AG09319 (cell line): ENCODE results near the gene EIF4G1.
A peak's percentile ranks its signal among the peaks of the same experiment; 100 is the strongest.

Source experiments
- DNase-seq: peaks from one replicate; pipeline ENCODE4 v3.0.0-alpha.2; 2010; ENCODE audit warnings: low read depth; ENCODE audit errors: extremely low read depth
- TF ChIP-seq, protein P1 (sequence below): IDR thresholded peaks from 2 replicates; pipeline ENCODE4 v1.5.1; 2011; ENCODE audit warnings: low read depth, mild to moderate bottlenecking, inconsistent platforms, low read length, moderate library complexity

Gene EIF4G1

DNA sequence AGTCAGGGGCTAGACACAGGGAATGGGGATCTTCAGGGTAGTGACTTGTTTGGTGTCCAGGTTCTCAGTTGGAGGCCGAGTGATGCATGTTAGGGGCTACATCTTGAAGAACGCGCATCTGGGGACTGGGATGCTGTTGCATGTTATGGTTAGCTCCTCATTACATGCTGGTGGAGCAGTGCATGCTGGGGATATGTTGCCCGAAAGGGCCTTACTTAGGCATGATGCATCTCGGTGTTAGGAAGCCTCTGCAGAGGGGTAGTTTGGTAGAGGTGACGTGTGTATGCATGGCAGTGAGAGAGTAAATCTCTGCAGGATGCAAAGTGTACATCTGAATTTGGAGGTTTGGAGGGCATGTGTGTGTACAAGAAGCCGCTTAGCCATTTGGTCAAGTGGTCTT lies 2.4 kb downstream of the EIF4G1 start:
- no peak for DNase-seq
- TF ChIP-seq, protein P1, sequence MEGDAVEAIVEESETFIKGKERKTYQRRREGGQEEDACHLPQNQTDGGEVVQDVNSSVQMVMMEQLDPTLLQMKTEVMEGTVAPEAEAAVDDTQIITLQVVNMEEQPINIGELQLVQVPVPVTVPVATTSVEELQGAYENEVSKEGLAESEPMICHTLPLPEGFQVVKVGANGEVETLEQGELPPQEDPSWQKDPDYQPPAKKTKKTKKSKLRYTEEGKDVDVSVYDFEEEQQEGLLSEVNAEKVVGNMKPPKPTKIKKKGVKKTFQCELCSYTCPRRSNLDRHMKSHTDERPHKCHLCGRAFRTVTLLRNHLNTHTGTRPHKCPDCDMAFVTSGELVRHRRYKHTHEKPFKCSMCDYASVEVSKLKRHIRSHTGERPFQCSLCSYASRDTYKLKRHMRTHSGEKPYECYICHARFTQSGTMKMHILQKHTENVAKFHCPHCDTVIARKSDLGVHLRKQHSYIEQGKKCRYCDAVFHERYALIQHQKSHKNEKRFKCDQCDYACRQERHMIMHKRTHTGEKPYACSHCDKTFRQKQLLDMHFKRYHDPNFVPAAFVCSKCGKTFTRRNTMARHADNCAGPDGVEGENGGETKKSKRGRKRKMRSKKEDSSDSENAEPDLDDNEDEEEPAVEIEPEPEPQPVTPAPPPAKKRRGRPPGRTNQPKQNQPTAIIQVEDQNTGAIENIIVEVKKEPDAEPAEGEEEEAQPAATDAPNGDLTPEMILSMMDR: no peak

DNA sequence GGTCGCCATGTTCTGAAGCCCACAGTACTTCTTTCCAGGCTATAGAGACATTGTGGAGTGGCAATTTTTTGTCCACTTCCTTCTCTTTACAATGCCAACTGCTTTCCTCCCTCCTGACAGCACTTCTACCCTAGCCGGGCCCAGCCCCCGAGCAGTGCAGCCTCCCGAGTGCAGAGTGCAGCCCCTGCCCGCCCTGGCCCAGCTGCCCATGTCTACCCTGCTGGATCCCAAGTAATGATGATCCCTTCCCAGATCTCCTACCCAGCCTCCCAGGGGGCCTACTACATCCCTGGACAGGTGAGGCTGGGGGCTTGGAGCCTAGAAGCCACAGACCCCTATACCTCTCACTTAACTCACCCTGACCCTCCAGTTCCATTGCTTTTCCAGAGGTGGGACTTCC lies 2.8 kb downstream of the EIF4G1 start:
- TF ChIP-seq, protein P1: no peak

DNA sequence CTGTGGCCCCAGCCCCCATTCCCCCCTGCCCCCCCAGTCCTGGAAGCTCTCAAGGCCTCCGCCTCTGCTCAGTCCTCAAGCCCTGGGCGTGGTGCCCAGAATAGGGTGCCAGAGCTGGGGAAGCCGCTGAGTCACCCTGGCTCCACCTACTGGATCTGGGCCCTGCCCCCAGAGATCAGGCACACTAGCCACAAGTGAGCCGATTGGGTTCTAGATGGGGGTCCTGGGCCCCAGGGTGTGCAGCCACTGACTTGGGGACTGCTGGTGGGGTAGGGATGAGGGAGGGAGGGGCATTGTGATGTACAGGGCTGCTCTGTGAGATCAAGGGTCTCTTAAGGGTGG lies 5.7 kb downstream of the EIF4G1 start:
- TF ChIP-seq, protein P1: no peak
- peak; percentile 95 for DNase-seq

More for the DNA sequence above, 2.8 kb downstream of the EIF4G1 start:
- DNase-seq: no peak

DNA sequence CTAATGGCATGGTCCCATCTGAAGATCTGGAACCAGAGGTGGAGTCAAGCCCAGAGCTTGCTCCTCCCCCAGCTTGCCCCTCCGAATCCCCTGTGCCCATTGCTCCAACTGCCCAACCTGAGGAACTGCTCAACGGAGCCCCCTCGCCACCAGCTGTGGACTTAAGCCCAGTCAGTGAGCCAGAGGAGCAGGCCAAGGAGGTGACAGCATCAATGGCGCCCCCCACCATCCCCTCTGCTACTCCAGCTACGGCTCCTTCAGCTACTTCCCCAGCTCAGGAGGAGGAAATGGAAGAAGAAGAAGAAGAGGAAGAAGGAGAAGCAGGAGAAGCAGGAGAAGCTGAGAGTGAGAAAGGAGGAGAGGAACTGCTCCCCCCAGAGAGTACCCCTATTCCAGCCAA lies 7.3 kb downstream of the EIF4G1 start:
- DNase-seq: no peak
- TF ChIP-seq, protein P1: no peak

DNA sequence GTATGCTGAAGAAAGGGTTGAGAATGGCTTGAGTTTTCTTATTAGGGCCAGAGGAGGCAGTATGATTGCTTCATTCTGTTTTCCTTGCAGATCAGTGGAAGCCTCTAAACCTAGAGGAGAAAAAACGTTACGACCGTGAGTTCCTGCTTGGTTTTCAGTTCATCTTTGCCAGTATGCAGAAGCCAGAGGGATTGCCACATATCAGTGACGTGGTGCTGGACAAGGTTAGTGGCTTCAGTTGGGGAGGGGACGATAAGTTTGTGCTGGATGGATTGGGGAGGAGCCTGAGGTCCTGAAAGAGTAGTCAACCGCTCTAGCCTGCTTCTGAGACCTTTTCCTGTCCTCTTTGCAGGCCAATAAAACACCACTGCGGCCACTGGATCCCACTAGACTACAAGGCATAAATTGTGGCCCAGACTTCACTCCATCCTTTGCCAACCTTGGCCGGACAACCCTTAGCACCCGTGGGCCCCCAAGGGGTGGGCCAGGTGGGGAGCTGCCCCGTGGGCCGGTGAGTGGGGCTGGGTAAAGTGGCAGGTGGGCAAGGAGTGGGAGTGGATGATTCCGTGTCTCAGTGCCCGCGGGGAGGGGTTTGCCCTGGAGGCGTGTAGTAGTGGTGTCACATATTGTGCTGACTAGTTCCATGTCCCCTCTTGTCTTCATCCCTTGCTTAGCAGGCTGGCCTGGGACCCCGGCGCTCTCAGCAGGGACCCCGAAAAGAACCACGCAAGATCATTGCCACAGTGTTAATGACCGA lies 8.5 kb downstream of the EIF4G1 start:
- TF ChIP-seq, protein P1: no peak
- no peak for DNase-seq

DNA sequence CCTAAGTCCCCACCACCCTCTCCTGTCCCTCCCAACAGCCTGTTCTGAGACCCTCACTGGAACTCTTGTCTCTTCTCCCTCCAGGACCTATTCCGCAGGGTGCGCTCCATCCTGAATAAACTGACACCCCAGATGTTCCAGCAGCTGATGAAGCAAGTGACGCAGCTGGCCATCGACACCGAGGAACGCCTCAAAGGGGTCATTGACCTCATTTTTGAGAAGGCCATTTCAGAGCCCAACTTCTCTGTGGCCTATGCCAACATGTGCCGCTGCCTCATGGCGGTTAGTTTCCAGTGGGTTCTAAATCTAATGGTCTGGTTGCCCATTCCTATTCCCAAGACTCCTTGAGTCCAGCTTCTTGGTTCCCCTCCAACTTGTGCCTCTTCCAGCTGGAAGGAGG lies 9.3 kb downstream of the EIF4G1 start:
- TF ChIP-seq, protein P1: no peak

DNA sequence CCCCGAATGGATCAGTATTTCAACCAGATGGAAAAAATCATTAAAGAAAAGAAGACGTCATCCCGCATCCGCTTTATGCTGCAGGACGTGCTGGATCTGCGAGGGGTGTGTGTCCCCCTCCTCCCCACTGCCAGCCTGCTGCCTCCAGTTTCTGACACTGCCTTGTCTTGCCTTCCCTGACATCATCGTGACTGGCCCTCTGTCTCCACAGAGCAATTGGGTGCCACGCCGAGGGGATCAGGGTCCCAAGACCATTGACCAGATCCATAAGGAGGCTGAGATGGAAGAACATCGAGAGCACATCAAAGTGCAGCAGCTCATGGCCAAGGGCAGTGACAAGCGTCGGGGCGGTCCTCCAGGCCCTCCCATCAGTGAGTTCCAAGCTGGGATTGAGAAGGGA lies 10.9 kb downstream of the EIF4G1 start:
- no peak for DNase-seq
- TF ChIP-seq, protein P1: no peak

More for the DNA sequence above, 9.3 kb downstream of the EIF4G1 start:
- DNase-seq: no peak
